ENCODE measurements around the gene SLC5A1. TPM values are rescaled to one million over a fixed set of nuclear protein-coding genes. Genes with fewer than 3 reads are reported as not detected.

The SLC5A1 gene
- total RNA-seq, 4 donors from 2014 or later, result 0.38 to 20.6 (median 11.3) TPM

- H3K36me3 ChIP-seq, result no peaks in the 10 kb centered on the region
- H3K27ac ChIP-seq, result no peak overlapping the region
- TF ChIP-seq CTCF (IDR thresholded peaks at IDR 0.05) (no peak), POLR2A (IDR thresholded peaks at IDR 0.05) (no peak)
- no peak overlapping the region for H3K4me3 ChIP-seq
- intact Hi-C loops (cut with DNase I), result loop anchor here (5.0 kb wide), 1 partner anchor 106 kb away; no protein-coding TSS in a partner anchor
- no peaks in the 10 kb centered on the region for H3K4me1 ChIP-seq
- H3K9me3 ChIP-seq, result no peaks in the 10 kb centered on the region
- DNase-seq, result no peak
- WGBS, 2 donors, result 62 to 76% methylated on average over 6 of the region's 6 CpGs
- H3K27me3 ChIP-seq, result peaks cover 0 to 22% (median 0%) of the 10 kb centered on the region in 4 donors
These were observed 39.9 kb downstream of the SLC5A1 start for GRCh38 chr22:32083000-32083399.

GRCh38 chr22:32083814-32084213 lies 40.8 kb downstream of the SLC5A1 start:
- DNase-seq, result no peak
- no peak overlapping the region for H3K27ac ChIP-seq
- intact Hi-C loops (cut with DNase I), result loop anchor here (5.0 kb wide), 1 partner anchor 107 kb away; no protein-coding TSS in a partner anchor
- H3K4me3 ChIP-seq, result no peak overlapping the region
- peaks cover 0 to 22% (median 0%) of the 10 kb centered on the region in 4 donors for H3K27me3 ChIP-seq
- no peaks in the 10 kb centered on the region for H3K36me3 ChIP-seq
- no peaks in the 10 kb centered on the region for H3K4me1 ChIP-seq
- H3K9me3 ChIP-seq, result no peaks in the 10 kb centered on the region
- TF ChIP-seq POLR2A (IDR thresholded peaks at IDR 0.05), result no peak
- no peak for TF ChIP-seq CTCF (IDR thresholded peaks at IDR 0.05)

GRCh38 chr22:32088084-32088483 lies 45.0 kb downstream of the SLC5A1 start:
- Histone ChIP-seq H3K9me3 (no peaks in the 10 kb centered on the region), H3K36me3 (no peaks in the 10 kb centered on the region), H3K27ac (no peak overlapping the region), H3K4me3 (no peak overlapping the region), H3K4me1 (no peaks in the 10 kb centered on the region), H3K27me3 (peaks cover 0 to 22% (median 0%) of the 10 kb centered on the region in 4 donors)
- 66 to 71% methylated on average over 3 of the region's 3 CpGs for WGBS, 2 donors
- DNase-seq, result no peak
- TF ChIP-seq POLR2A (IDR thresholded peaks at IDR 0.05) (no peak), CTCF (IDR thresholded peaks at IDR 0.05) (no peak)
- intact Hi-C loops (cut with DNase I), result no loop called here

GRCh38 chr22:32097018-32097417 lies 54.0 kb downstream of the SLC5A1 start:
- Histone ChIP-seq H3K27ac (no peak overlapping the region), H3K4me1 (no peaks in the 10 kb centered on the region), H3K36me3 (no peaks in the 10 kb centered on the region), H3K9me3 (no peaks in the 10 kb centered on the region), H3K4me3 (no peak overlapping the region), H3K27me3 (peaks cover 0 to 15% (median 0%) of the 10 kb centered on the region in 4 donors)
- intact Hi-C loops (cut with DNase I), result no loop called here
- no peak for DNase-seq
- WGBS, 2 donors, result 11 to 23% methylated on average over 1 of the region's 1 CpG
- TF ChIP-seq CTCF (IDR thresholded peaks at IDR 0.05) (no peak), POLR2A (IDR thresholded peaks at IDR 0.05) (no peak)

- H3K4me3 ChIP-seq, result no peak overlapping the region
- H3K9me3 ChIP-seq, result no peaks in the 10 kb centered on the region
- H3K27me3 ChIP-seq, result peaks cover 0 to 23% (median 0%) of the 10 kb centered on the region in 4 donors
- intact Hi-C loops (cut with DNase I), result no loop called here
- TF ChIP-seq CTCF (IDR thresholded peaks at IDR 0.05) (no peak), POLR2A (IDR thresholded peaks at IDR 0.05) (no peak)
- DNase-seq, result no peak
- H3K36me3 ChIP-seq, result no peaks in the 10 kb centered on the region
- no peaks in the 10 kb centered on the region for H3K4me1 ChIP-seq
- H3K27ac ChIP-seq, result no peak overlapping the region
These were observed 54.9 kb downstream of the SLC5A1 start for GRCh38 chr22:32097881-32098499.
